A673 (cell line): Measurements from ENCODE around the gene RXRB.

ENCODE experiments used
- CTCF ChIP-seq: fragments of 300-800, 200-600 bp; sonication (generic); conservative IDR thresholded peaks from 2 replicates; pipeline ENCODE4 v1.5.1; 2017; ENCODE audit warnings: low read depth, mild to moderate bottlenecking, antibody characterized with exemption, low read length, moderate library complexity, mixed read lengths
- EZH2 ChIP-seq: fragments of 200-600 bp; sonication (generic); IDR thresholded peaks from 2 replicates; pipeline ENCODE4 v1.6.1; 2017; ENCODE audit warnings: borderline replicate concordance, low read depth, mild to moderate bottlenecking, mixed read lengths, antibody characterized with exemption, low read length; ENCODE audit not compliant: poor library complexity, severe bottlenecking

DNA sequence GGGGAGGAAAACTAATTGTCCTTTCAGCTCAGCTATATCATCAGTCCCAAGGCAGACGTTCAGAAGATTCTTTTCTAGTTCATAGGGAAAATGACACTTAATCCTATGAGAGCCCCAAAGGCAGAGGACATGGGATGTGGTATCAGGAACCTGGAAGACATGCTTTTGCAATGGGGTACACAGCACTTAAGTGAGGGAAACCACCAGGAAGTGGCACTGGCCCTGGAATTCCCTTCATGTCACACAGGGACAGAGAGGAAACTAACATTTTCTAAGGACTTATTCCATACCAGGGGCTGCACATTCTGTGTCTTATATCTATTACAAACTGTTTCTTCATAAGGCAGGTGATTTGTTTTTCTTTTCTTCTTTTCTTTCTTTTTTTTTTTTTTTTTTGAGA lies 43.0 kb upstream of the RXRB start:
- TF ChIP-seq CTCF (no peak), EZH2 (no peak)
